Bone marrow (tissue), 2 donors: ENCODE results near the gene PRM2.

Experiments
- DNase-seq, 2 donors: peaks; one replicate each; lab custom pipeline; 2025; lab: John Stamatoyannopoulos, UW

The PRM2 gene

GRCh38 chr16:11260596-11260966 is 15.7 kb downstream of the PRM2 start:
- no peak for DNase-seq

DNA sequence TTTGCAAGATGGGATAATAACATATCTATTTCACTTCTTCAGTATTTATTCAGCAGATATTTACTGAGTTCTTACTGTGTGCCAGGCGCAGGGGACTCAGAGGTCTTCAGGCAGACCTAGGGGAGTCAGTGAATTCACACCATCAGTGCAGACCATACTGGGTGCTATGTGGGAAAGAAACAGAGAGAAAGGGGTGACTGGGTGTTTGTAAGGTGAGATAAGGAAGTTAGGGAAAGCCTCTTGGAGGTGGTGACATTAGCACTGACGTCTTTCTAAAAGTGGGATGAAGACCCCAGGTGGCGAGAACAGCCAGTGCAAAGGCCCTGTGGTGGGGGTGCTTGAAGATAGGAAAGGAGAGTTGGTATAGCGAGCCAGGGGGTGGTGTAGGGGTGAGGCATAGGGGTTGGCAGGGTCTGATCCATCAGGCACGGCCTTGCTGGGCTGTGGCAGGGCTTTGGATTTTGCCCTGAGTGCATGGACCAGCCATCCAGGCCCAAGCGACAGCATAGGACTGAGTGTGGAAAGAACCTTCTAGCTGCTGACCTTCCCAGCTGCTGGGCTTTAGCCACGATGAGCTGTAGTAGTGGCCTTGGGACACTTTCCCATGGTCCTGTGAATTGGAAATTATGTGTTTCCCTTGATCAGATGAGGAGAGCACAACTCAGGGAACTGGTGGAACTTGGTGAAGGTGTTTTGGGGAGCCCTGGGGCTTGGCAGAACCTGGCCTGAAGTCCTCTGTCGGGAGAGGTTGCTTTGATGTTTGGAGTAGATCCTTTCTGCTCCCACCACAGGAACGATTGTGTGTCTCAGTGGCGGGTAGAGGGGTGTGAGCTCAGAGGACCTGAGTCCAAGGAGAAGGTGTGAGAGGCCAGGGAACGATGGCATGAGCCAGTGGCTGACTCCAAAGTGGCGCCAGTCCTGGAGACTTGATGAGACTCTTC is 16.4 kb downstream of the PRM2 start:
- no peak for DNase-seq

DNA sequence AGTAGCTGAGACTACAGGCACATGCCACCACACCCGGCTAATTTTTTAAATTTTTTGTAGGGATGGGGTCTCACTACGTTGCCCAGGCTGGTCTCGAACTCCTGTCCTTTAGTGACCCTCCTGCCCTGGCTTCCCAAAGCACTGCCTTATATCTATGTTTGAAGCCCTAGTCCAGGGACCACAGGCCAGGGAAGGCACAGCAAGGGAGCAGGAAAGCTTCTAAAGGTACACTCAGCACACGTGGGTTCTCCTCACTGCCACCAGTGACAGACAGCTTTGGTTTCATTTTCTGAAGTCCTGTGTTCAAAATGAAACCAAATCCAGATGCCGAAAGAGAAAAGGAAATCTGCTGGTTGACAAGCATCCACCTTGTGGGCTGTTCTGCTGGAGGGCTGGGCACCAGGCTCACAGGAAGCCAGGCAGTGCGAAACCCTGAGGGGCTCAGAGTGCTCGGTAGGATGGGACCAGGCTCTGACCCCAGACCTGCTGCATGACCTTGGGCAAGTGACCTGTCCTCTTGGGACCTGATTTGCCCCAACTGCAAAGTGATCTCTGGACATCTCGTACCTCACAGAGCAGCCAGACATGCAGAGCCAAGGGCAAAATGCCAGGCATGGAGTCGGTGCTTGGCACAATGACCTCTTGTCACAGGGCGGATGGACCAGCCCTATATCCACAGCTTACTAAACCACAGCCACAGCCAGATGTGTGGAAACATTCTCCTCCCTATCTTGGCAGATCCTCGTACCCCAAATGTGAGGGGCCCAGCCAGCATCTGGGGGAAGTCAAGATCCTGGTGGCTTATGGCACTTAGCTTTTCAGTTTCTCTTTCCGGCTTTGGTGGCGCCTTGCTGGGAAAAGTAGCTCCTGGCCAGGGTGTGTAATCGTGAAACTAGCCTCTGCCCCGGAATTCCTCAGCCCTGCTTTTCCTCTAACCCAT is 17.5 kb downstream of the PRM2 start:
- peak in 1 of 2 donors; percentile 46 for DNase-seq

GRCh38 chr16:11257131-11257938 is 18.9 kb downstream of the PRM2 start:
- DNase-seq = peak; percentile 50 to 70

DNA sequence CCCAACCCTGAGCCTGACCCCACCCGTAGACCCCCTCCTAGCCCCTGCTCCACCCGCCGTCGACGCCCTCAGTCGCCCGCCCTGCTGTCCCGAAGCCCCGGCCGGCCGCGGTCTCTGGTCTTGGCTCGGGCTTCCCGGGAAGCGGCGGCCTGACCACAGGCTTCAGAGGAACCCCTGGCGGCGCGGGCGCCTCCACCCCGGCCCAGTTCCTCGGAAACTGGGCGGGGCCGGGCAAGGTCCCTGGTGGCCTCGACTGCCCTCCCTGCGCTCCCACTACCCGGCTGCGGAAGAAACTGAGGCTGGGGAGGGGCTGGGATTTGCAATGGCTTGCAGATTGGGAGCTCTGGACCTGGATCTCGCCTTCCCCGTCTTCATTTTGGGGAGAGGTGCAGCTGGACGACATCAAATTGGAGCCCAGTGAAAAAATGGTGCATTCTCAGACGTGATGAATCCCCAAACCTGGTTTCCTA is 19.6 kb downstream of the PRM2 start:
- DNase-seq = no peak

GRCh38 chr16:11255737-11256660 is 20.3 kb downstream of the PRM2 start, which contains the start of gene SOCS1:
Gene SOCS1, minus strand, starts transcription at chr16:11256204. Its CDS starts 726 bp downstream, at chr16:11255478.
- DNase-seq = peak; percentile 64 to 97

DNA sequence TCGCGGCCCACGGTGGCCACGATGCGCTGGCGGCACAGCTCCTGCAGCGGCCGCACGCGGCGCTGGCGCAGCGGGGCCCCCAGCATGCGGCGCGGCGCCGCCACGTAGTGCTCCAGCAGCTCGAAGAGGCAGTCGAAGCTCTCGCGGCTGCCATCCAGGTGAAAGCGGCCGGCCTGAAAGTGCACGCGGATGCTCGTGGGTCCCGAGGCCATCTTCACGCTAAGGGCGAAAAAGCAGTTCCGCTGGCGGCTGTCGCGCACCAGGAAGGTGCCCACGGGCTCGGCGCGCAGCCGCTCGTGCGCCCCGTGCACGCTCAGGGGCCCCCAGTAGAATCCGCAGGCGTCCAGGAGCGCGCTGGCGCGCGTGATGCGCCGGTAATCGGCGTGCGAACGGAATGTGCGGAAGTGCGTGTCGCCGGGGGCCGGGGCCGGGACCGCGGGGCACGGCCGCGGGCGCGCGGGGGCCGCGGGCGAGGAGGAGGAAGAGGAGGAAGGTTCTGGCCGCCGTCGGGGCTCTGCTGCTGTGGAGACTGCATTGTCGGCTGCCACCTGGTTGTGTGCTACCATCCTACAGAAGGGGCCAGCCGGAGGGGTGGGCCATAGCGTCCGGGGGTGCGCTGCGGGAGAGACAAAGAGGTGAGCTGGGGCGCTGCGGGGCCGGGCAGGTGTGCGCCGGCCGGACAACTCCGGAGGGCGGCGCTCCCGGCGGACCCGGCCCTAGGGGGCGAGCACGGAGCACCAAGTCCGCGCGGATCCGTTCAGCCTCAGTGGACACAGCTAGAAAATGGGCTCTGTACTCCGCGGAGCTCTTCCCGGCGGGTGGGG is 21.2 kb downstream of the PRM2 start:
- DNase-seq = peak in 1 of 2 donors; percentile 57

DNA sequence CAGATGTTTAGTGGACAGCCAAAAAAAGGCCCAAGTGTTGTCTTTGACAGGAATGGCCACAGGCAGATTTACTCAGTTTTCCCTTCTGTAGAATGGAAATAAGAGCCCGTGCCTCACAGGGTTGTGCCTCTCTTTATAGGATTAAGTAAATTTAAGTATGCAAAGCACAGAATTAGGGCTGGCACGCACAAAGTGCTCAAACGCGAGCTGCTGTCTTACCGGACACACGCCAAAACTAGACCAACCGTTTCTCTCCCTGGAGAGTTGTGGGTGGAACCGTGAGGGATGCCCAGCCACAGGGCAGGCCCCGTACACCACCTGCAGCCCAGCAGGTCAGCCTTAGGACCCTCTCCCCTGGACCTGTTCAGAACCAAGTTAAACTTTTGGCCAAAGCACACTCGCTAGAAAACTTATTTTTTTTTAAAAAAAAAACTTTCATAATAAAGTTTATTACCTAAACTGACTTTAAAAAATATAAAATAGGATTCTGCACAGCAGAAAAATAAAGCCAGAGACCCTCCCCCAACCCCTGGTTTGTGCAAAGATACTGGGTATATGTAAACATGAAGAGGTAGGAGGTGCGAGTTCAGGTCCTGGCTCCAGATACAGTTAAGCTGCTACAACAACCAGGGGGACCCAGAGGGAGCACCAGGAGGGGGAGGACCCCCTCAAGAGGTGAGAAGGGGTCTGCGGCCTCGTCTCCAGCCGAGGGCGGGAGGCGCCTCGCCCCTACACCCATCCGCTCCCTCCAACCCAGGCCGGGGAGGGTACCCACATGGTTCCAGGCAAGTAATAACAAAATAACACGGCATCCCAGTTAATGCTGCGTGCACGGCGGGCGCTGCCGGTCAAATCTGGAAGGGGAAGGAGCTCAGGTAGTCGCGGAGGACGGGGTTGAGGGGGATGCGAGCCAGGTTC is 22.0 kb downstream of the PRM2 start:
- DNase-seq = no peak

DNA sequence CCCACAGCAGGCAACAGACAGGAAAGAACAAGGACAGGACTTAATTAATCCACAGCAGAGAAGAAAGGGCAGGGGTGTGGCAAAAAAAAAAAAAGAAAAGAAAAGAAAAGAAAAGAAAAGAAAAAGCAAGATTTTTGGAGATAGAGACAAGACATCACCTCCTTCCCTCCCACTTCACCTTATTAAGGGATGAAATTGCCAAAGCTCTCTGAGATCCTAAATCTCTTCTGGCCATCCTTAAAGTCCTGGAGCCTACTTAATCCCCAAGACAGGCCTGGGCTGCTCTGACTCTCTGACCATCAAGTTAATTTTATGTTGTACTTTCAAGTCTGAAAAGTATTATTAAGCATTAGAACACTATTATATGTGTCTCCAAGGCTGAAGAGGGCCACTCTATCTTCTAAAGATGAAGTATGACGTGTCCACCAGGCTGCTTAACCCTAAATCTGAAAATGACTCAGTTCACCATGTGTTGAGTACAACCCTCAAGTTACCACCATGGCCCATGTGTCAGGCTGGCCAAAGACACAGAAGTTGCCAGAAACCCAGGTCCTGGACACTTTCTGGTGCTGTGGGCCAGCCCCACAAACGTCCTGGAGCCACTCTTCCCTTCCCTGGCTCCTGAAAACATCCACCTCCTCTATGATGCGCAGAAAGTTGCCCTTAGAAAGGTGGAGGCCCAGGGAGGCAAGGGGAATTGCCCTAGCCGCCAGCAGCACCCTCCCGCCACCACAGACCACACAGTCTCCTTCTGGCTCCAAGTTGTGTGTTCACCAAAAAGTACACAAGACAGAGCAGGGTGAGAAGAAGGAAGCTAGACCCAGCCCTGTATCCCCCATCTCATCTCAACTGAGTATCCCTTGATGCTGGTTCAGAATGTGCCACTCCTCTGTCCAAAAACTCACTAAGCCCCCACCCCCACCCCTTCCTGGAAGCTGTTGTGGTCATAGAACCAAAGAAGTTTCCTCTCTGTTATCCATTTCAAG is 23.0 kb downstream of the PRM2 start:
- DNase-seq = no peak

- DNase-seq = no peak
Observed at GRCh38 chr16:11252482-11252931, 23.8 kb downstream of the PRM2 start.

GRCh38 chr16:11251525-11252481 is 24.5 kb downstream of the PRM2 start:
- DNase-seq = peak; percentile 28 to 41

- no peak for DNase-seq
Observed at GRCh38 chr16:11250786-11251524, 25.3 kb downstream of the PRM2 start.

DNA sequence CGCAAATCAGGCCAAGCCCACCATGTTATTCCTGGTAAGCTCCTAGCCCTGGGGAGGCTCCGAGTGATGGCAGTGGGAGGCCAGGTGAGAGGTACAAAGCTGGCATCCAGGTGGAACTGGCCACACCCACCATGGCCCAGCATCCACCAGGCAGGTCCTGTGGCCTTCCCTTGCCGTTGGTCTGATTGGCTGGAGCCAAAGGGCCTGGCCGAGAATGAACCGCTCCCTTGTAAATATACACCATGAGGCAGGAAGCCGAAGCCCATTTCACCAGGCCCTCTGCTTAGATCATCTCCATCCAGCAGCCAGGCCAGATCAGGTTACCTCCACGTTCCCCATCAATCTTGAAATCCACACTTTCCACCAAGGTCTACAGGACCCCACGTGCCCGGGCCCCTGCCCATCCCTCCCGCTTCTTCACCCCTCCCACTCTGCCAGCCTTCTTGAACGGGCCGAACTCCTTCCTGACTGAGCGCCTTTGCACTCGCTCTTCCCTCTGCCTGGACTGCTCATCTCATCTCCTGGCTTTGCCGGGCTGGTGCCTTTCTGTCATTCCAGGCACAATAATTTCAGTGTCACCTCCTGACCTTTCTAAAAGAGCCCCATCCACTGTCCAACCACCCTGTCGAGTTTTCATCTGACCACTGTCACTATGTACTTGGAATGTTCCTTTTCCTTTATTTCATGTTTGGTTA is 26.0 kb downstream of the PRM2 start:
- no peak for DNase-seq

- no peak for DNase-seq
Observed at GRCh38 chr16:11249233-11250061, 26.8 kb downstream of the PRM2 start.
